ENCODE results near the gene SLC22A7.

SLC22A7 gene

GRCh38 chr6:43267619-43268354 is 30.3 kb upstream of the SLC22A7 start:
- no peak for DNase-seq (ENCODE audit: low read depth)

GRCh38 chr6:43268355-43268700 is 29.7 kb upstream of the SLC22A7 start:
- no peak for DNase-seq (ENCODE audit: low read depth)

- no peak for DNase-seq (ENCODE audit: low read depth)
Observed at GRCh38 chr6:43268782-43269272, 29.2 kb upstream of the SLC22A7 start.

GRCh38 chr6:43269273-43270007 is 28.6 kb upstream of the SLC22A7 start:
- DNase-seq (ENCODE audit: low read depth) = no peak

GRCh38 chr6:43271103-43271815 is 26.8 kb upstream of the SLC22A7 start:
- no peak for DNase-seq (ENCODE audit: low read depth)

- DNase-seq (ENCODE audit: low read depth) = no peak
Observed at GRCh38 chr6:43271944-43272343, 26.1 kb upstream of the SLC22A7 start.

GRCh38 chr6:43273707-43274106 is 24.4 kb upstream of the SLC22A7 start:
- DNase-seq (ENCODE audit: low read depth) = no peak

- DNase-seq (ENCODE audit: low read depth) = no peak
Observed at GRCh38 chr6:43274127-43274915, 23.7 kb upstream of the SLC22A7 start.

- DNase-seq (ENCODE audit: low read depth) = no peak
Observed at GRCh38 chr6:43274916-43275597, 23.0 kb upstream of the SLC22A7 start.

GRCh38 chr6:43275801-43276576 is 22.1 kb upstream of the SLC22A7 start:
- DNase-seq (ENCODE audit: low read depth) = no peak

- DNase-seq (ENCODE audit: low read depth) = no peak
Observed at GRCh38 chr6:43276577-43277305, 21.3 kb upstream of the SLC22A7 start.

- DNase-seq (ENCODE audit: low read depth) = no peak
Observed at GRCh38 chr6:43277306-43277642, 20.8 kb upstream of the SLC22A7 start.

- no peak for DNase-seq (ENCODE audit: low read depth)
Observed at GRCh38 chr6:43277643-43278523, 20.2 kb upstream of the SLC22A7 start.

- DNase-seq (ENCODE audit: low read depth) = no peak
Observed at GRCh38 chr6:43278524-43279078, 19.5 kb upstream of the SLC22A7 start.

GRCh38 chr6:43280234-43280633 is 17.8 kb upstream of the SLC22A7 start:
- DNase-seq (ENCODE audit: low read depth) = no peak

- no peak for DNase-seq (ENCODE audit: low read depth)
Observed at GRCh38 chr6:43282060-43282459, 16.0 kb upstream of the SLC22A7 start.

- DNase-seq (ENCODE audit: low read depth) = no peak
Observed at GRCh38 chr6:43282636-43283513, 15.2 kb upstream of the SLC22A7 start.

GRCh38 chr6:43283514-43283901 is 14.6 kb upstream of the SLC22A7 start:
- no peak for DNase-seq (ENCODE audit: low read depth)

Data from CMK (cell line).